MCF 10A (cell line): ENCODE data around the gene SEMA6B. TPM values are rescaled to one million over a fixed set of nuclear protein-coding genes. Genes with fewer than 3 reads are reported as not detected.

Experiments used
- BruUV-seq: library from RNA; stranded (reverse); fragments of 400-500 nt; replicated peaks from 2 replicates; lab custom pipeline; 2021; lab: Mats Ljungman, UMichigan
- CTCF ChIA-PET: fragments of 300-600 bp; sonication (Branson Sonifier 250); formaldehyde crosslinking; extraction: SDS; loops from one replicate; lab custom pipeline; 2021; ENCODE audit warnings: antibody characterized with exemption, inconsistent platforms; lab: Yijun Ruan, JAX
- POLR2A ChIA-PET: fragments of 300-600, 350-650 bp; sonication (Branson Sonifier 250); formaldehyde crosslinking; extraction: SDS; loops from one replicate; lab custom pipeline; 2020; ENCODE audit warnings: antibody characterized with exemption, inconsistent platforms; lab: Yijun Ruan, JAX
- DNase-seq: peaks from one replicate; pipeline ENCODE4 v3.0.0-alpha.2; 2018; ENCODE audit not compliant: unreplicated experiment
- H3K27ac Mint-ChIP-seq: one replicate; pipeline ENCODE4 v1.8.0; 2022; ENCODE audit warnings: mild to moderate bottlenecking, low read depth, mixed read lengths; ENCODE audit not compliant: unreplicated experiment
- H3K27me3 Mint-ChIP-seq: one replicate; pipeline ENCODE4 v1.8.0; 2022; ENCODE audit warnings: mixed read lengths; ENCODE audit not compliant: insufficient read depth, unreplicated experiment
- H3K36me3 Mint-ChIP-seq: one replicate; pipeline ENCODE4 v1.8.0; 2022; ENCODE audit warnings: mild to moderate bottlenecking, moderate library complexity, mixed read lengths; ENCODE audit not compliant: insufficient read depth, unreplicated experiment
- H3K4me1 Mint-ChIP-seq: one replicate; pipeline ENCODE4 v1.8.0; 2022; ENCODE audit warnings: mixed read lengths; ENCODE audit not compliant: insufficient read depth, unreplicated experiment
- H3K4me3 Mint-ChIP-seq: one replicate; pipeline ENCODE4 v1.8.0; 2022; ENCODE audit warnings: mild to moderate bottlenecking, moderate library complexity, mixed read lengths; ENCODE audit not compliant: unreplicated experiment
- H3K9me3 Mint-ChIP-seq: one replicate; pipeline ENCODE4 v1.8.0; 2022; ENCODE audit warnings: mixed read lengths; ENCODE audit not compliant: unreplicated experiment
- intact Hi-C: fragments of 100-400 bp; cut with micrococcal nuclease; formaldehyde crosslinking; loops from 2 replicates; pipeline ENCODE4 v1.14.1; 2022
- total RNA-seq: library from RNA; stranded (reverse); gene quantifications from 2 replicates; pipeline ENCODE4 v1.2.3, GENCODE V29; 2022
- TF ChIP-seq, protein P1 (sequence below): fragments of 200-600 bp; IDR thresholded peaks from one replicate; pipeline ENCODE4 v1.8.0; 2022; ENCODE audit warnings: antibody characterized with exemption, mild to moderate bottlenecking; ENCODE audit not compliant: unreplicated experiment

Gene SEMA6B
- total RNA-seq, 1 experiment from 2014 or later, result 0.54 TPM

DNA sequence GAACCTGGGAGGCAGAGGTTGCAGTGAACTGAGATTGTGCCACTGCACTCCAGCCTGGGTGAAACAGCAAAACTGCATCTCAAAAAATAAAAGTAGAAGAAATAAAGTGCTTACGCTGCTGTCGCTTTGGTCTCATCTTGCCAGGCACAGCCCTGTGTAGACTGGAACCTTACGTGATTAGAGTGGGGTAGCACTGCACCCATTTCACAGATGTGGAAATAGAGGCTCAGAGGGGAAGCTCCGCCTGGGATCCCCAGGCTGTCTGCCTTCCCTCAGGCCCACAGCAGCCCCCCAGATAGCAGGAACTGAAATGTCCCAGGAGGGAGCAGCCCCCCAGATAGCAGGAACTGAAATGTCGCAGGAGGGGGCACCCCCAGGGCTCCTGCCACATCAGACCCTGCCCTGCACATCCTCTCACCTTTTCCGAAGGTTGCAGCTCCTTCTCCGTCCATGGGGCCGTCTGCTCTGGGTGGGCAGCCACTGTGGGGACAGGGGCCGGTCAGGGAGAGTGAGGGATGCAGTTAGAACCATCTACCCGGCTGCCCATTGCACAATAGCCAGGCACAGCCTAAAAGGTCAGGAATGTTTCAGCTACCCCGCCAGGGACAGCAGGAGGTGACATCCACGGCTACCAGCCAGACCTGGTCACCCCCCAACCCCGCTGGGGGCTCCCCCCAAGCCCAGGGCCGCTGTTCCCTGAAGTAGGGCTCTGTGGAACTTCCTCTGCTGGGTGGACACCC, 43.1 kb downstream of the SEMA6B start:
- Mint-ChIP-seq H3K27me3 (no peaks in the 10 kb centered on the region), H3K4me1 (peaks cover 16% of the 10 kb centered on the region), H3K4me3 (no peak overlapping the region), H3K36me3 (peaks cover 6% of the 10 kb centered on the region), H3K9me3 (no peaks in the 10 kb centered on the region), H3K27ac (no peak overlapping the region)
- POLR2A ChIA-PET, result interaction anchor here (0.8 kb wide), 1 partner anchor 24 kb away, joined by 6 read pairs; no protein-coding TSS in a partner anchor
- BruUV-seq, result no TSS peak
- intact Hi-C loops, result no loop called here
- CTCF ChIA-PET, result interaction anchor here (0.6 to 1.1 kb wide), 3 partner anchors 120 to 308 kb away, joined by 3 to 4 read pairs (median 4); no protein-coding TSS in a partner anchor
- TF ChIP-seq, protein P1, sequence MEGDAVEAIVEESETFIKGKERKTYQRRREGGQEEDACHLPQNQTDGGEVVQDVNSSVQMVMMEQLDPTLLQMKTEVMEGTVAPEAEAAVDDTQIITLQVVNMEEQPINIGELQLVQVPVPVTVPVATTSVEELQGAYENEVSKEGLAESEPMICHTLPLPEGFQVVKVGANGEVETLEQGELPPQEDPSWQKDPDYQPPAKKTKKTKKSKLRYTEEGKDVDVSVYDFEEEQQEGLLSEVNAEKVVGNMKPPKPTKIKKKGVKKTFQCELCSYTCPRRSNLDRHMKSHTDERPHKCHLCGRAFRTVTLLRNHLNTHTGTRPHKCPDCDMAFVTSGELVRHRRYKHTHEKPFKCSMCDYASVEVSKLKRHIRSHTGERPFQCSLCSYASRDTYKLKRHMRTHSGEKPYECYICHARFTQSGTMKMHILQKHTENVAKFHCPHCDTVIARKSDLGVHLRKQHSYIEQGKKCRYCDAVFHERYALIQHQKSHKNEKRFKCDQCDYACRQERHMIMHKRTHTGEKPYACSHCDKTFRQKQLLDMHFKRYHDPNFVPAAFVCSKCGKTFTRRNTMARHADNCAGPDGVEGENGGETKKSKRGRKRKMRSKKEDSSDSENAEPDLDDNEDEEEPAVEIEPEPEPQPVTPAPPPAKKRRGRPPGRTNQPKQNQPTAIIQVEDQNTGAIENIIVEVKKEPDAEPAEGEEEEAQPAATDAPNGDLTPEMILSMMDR, result no peak
- no peak for DNase-seq

DNA sequence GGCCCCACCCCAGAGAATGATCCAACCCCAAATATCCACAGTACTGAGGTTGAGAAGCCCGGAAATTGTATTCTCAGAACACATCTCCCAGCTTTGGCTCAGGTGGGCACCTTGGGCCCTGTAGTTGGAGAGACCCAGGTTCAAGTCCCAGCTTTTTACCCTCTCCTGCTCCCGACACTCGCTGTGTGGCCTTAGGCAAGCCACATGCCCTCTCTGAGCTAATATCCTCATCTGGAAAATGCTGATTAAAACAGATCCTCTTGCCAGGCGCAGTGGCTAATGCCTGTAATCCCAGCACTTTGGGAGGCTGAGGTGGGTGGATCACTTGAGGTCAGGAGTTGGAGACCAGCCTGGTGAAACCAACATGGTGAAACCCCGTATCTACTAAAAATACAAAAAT, 43.8 kb downstream of the SEMA6B start:
- intact Hi-C loops, result no loop called here
- TF ChIP-seq, protein P1, result no peak
- peaks cover 13% of the 10 kb centered on the region for H3K4me1 Mint-ChIP-seq
- H3K9me3 Mint-ChIP-seq, result no peaks in the 10 kb centered on the region
- peaks cover under 1% of the 10 kb centered on the region for H3K36me3 Mint-ChIP-seq
- no peak overlapping the region for H3K4me3 Mint-ChIP-seq
- no peaks in the 10 kb centered on the region for H3K27me3 Mint-ChIP-seq
- ChIA-PET POLR2A (no interaction called here), CTCF (interaction anchor here (1.1 kb wide), 1 partner anchor 121 kb away, joined by 3 read pairs; no protein-coding TSS in a partner anchor)
- no TSS peak for BruUV-seq
- DNase-seq, result no peak
- H3K27ac Mint-ChIP-seq, result no peak overlapping the region

DNA sequence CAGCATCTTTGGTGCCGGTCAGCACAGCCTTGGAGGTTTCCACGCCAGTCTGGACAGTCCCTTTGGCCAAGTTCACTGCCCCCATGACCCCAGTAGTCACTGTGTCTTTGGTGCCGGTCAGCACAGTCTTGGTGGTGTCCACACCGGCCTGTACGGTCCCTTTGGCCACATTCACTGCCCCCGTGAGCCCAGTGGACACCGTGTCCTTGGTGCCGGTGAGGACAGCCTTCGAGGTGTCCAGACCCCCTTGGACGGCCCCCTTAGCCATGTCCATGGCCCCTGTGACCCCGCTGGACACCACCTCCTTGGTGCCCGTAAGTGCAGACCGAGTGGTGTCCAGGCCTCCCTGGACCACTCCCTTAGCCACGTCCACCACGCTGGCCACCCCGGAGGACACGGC, 46.2 kb downstream of the SEMA6B start:
- Mint-ChIP-seq H3K27ac (no peak overlapping the region), H3K9me3 (no peaks in the 10 kb centered on the region), H3K4me3 (no peak overlapping the region), H3K27me3 (no peaks in the 10 kb centered on the region), H3K36me3 (no peaks in the 10 kb centered on the region), H3K4me1 (no peaks in the 10 kb centered on the region)
- POLR2A ChIA-PET, result no interaction called here
- CTCF ChIA-PET, result interaction anchor here (1.5 kb wide), 1 partner anchor 11 kb away, joined by 4 read pairs; no protein-coding TSS in a partner anchor
- no TSS peak for BruUV-seq
- intact Hi-C loops, result no loop called here
- no peak for DNase-seq
- TF ChIP-seq, protein P1, result no peak

DNA sequence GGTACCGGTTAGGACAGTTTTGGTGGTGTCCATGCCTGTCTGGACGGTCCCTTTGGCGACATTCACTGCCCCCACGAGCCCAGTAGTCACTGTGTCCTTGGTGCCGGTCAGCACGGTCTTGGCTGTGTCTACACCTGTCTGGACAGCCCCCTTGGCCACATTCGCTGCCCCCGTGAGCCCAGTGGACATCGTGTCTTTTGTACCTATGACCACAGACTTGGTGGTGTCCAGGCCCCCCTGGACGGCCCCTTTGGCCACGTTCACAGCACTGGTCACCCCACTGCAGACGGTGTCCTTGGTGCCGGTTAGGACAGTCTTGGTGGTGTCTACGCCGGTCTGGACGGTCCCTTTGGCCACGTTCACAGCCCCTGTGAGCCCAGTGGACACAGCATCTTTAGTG, 47.4 kb downstream of the SEMA6B start:
- H3K9me3 Mint-ChIP-seq, result no peaks in the 10 kb centered on the region
- ChIA-PET CTCF (no interaction called here), POLR2A (no interaction called here)
- H3K27ac Mint-ChIP-seq, result no peak overlapping the region
- H3K27me3 Mint-ChIP-seq, result no peaks in the 10 kb centered on the region
- TF ChIP-seq, protein P1, result no peak
- H3K36me3 Mint-ChIP-seq, result no peaks in the 10 kb centered on the region
- intact Hi-C loops, result no loop called here
- DNase-seq, result no peak
- BruUV-seq, result no TSS peak
- no peak overlapping the region for H3K4me3 Mint-ChIP-seq
- H3K4me1 Mint-ChIP-seq, result no peaks in the 10 kb centered on the region
